ENCODE measurements around the gene HLA-DOA.

The HLA-DOA gene

DNA sequence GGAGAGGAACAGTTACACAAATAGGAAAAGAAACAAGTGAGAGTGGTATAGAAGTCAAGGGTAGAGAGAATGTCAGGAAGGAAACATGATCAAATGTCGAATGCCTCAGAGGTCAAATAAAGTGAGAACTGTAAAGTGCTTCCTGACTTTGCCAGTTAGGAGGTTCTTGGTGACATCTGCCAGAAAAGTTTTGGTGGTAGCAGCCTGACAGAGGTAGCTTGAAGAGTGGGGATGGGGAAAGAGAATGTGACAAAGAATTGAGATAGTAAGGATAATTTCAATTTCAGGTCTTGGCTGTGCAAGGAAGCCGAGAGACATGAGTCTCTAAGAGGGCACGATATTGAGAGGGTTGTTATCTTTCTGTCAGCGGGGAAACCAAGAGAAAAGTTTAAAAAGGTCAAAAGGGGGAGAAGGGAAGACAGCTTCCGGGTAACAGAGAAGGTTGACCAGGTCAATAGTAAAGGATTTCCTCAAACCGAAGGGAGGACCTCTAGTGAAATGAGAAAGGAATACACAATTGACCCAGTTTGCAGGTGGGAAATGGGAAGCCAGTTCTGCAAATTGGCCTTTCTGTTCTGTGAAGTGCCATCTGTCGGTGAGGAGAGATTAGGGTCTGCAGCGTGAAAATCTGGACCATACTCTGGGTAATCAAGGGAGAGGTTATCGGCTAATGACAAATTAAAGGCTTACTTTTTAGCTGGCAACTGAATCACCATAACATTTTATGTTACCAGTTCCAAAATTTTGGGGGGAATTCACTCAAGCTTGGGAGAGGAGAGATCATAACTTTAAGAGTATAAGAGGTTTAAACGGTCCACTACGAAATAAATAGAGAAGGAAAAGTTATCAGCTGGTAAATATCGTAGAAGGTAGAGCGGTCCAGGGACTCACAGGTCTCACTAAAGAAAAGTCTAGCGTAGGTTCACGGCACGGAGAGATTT lies 42.0 kb downstream of the HLA-DOA start:
- DNase-seq (ENCODE audit: low read depth, low spot score) = no peak

GRCh38 chr6:32964776-32965175 lies 44.6 kb downstream of the HLA-DOA start:
- no peak for DNase-seq (ENCODE audit: low read depth, low spot score)

GRCh38 chr6:32963866-32964265 lies 45.5 kb downstream of the HLA-DOA start:
- DNase-seq (ENCODE audit: low read depth, low spot score) = no peak

- no peak for DNase-seq (ENCODE audit: low read depth, low spot score)
Observed at GRCh38 chr6:32962213-32962826, 47.1 kb downstream of the HLA-DOA start.

DNA sequence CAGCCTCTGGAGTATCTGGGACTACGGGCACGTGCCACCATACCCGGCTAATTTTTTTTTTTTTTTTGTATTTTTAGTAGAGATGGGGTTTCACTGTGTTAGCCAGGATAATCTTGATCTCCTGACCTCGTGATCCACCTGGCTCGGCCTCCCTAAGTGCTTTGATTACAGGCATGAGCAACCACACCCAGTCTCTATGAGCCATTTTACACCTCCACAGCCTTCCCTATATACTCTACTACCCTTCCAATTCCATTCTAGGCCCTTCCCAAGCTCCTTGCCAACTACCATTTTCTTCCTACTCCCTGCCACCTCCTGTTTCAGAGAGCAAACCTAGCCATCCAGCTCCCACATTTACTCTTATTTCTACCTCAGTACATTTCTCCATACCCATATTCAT lies 48.8 kb downstream of the HLA-DOA start:
- no peak for DNase-seq (ENCODE audit: low read depth, low spot score)

DNA sequence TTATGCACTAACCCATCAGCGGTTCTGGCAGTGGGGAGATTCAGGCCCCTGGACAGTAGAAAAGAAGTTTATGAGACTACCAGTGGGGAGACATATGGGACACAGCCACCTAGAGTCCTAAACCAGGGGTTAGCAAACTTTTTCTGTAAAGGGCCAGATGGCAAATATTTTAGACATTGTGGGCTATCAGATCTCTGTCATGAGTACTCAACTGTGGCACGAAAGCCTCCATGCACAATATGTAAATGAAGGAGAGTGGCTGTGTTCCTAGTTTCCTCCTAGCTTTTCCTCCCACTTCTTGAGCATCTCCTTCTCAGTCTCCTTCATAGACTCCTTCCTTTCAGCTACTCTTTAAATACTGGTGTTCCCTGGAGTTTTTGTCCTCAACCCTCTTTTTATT lies 53.2 kb downstream of the HLA-DOA start:
- DNase-seq (ENCODE audit: low read depth, low spot score) = no peak

GRCh38 chr6:32954986-32955802 lies 54.2 kb downstream of the HLA-DOA start:
- no peak for DNase-seq (ENCODE audit: low read depth, low spot score)

- no peak for DNase-seq (ENCODE audit: low read depth, low spot score)
Observed at GRCh38 chr6:32954267-32954666, 55.1 kb downstream of the HLA-DOA start.

Measured in brain pericyte (primary cell).